GM21737 (cell line): ENCODE results near the gene CADM4.
"Not testable (repeated sequence)": the region's sequence is repeated elsewhere in the genome, so short reads cannot be mapped to it uniquely, and the experiment has no call there.

Experiments
- ATAC-seq: cut with Tn5 transposase; IDR thresholded peaks from one replicate; pipeline ENCODE4 v1.9.1; 2021; ENCODE audit warnings: mild to moderate bottlenecking, moderate library complexity; ENCODE audit not compliant: unreplicated experiment

Gene CADM4

GRCh38 chr19:43667126-43667875 is 27.7 kb upstream of the CADM4 start:
- no peak for ATAC-seq

- ATAC-seq, result no peak
Measured at GRCh38 chr19:43664018-43664417, 24.4 kb upstream of the CADM4 start.

- ATAC-seq, result no peak
Measured at GRCh38 chr19:43662487-43662886, 22.8 kb upstream of the CADM4 start.

- ATAC-seq, result no peak
Measured at GRCh38 chr19:43660971-43661360, 21.3 kb upstream of the CADM4 start.

- ATAC-seq, result no peak
Measured at GRCh38 chr19:43660301-43660970, 20.8 kb upstream of the CADM4 start.

DNA sequence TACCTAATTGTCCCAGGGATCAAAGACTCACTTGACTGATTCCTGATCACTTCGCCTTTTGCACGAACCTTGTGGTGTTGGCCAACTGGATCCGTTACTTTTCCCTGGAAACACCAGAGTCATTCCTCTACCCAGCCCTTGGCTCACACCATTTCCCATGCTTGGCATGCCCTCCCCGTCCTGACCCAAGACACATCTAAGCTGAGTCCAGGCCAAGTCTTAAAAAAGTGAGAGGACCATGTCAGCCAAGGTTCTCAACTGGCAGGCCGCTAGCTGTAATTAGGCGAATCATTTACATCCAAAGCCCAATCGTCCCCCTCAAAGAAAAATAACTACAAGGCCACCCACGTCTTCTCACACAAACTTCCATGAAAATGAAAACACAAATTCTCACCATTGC is 18.8 kb upstream of the CADM4 start:
- ATAC-seq, result no peak

- ATAC-seq, result no peak
Measured at GRCh38 chr19:43658001-43658400, 18.4 kb upstream of the CADM4 start.

DNA sequence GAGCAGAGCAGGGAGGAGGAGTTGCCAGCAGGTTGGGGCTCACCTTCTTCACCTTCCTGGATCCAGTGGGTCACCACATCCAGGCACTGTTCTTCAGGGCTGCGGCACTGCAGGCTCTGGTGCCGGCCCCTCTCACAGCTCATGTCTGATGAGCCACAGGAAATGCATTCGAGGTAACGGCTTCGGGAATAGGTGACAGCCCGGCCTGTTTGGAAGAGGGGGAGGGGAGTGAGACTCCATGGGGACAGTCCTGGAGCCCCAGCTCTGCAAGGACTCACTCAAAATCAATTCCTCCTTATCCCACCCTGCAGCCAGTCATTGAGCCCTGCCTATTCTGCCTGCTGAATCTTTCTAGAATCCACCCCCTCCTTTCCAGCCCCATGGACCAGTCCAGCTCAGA is 16.8 kb upstream of the CADM4 start:
- ATAC-seq, result no peak

DNA sequence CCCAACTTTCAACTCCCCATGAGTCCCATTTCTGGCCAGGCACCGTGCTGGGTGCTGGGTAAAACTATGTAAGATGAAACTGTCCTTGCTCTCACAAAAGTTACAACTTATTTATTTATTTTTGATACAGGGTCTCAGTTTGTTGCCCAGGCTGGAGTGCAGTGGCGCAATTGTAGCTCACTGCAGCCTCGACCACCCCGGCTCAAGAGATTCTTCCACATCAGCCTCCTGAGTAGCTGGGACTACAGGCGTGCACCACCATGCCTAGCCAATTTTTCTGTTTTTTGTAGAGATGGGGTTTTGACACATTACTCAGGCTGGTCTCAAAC is 12.9 kb upstream of the CADM4 start:
- no peak for ATAC-seq

DNA sequence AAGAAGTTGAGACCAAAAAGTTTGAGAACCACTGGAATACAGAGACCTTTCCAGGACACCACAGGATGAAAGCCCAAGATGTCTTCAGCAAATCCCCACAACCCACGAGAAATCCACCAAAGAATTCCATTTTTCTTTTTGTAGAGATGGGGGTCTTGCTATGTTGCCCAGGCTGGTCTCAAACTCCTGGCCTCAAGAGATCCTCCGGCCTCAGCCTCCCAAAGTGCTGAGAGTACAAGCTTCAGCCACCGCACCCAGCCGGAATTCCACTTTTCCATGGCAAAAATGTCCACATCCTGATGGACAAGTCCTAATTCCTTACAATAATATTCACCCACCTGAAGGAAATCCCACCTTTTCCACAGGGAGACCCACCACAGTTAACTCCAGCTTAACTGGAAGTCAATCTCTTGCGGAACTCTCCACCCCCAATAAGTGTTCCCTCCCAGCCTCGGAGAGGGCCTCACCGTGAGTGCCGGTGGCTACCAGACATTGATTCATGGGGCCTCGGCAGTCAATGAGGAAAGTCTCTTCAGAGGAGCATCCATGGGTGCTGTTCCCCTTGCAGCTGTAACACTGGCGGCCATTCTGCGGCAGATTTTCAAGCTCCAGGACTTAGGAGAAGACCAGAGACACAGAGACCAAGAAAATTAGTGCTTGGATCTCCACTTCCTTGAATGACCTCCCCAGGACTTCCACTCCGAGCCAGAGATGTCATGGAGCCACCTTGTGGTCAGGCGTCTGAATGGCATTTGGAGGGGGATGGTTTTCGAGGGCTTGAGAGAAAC is 12.3 kb upstream of the CADM4 start:
- ATAC-seq, result no peak

GRCh38 chr19:43650276-43650675 is 10.6 kb upstream of the CADM4 start:
- ATAC-seq, result not testable (repeated sequence)

DNA sequence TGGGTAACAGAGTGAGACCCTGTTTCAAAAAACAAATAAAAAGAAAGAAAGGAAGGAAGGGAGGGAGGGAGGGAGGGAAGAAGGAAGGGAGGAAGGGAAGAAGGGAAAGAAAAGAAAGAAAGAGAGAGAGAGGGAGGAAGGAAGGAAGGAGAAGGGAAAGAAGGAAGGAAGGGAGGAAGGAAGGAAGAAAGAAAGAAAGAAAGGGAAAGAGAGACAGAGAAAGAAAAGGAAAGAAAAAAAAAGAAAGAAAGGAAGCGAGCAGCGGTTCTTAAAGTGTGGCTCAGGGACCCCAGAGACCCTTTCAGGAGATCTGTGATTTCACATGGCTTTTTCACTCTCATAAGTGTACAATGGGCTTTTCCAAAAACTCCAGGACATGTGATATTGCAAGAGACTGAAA is 9.9 kb upstream of the CADM4 start:
- ATAC-seq, result no peak

DNA sequence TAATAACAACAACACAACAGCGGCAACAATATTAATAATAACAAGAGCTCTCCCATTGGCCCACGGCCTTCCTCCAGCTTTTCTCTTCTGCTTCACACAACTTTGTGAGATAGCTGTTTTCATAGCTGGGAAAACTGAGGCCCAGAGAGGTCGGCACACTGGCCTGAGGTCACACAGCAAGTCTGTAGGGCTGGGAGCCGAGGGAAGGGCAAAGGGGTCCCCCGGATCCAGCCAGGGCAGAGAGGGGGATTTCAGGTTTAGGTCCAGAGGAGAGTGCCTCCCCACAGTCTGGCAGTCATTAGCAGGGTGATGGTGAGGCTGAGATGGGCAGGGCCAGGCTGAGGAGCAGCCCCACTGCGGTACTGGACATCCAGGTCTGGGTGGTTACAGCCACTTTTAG is 9.0 kb upstream of the CADM4 start:
- ATAC-seq, result no peak

- ATAC-seq, result no peak
Measured at GRCh38 chr19:43644181-43644580, 4.5 kb upstream of the CADM4 start.

- no peak for ATAC-seq
Measured at GRCh38 chr19:43643326-43643725, 3.7 kb upstream of the CADM4 start.

DNA sequence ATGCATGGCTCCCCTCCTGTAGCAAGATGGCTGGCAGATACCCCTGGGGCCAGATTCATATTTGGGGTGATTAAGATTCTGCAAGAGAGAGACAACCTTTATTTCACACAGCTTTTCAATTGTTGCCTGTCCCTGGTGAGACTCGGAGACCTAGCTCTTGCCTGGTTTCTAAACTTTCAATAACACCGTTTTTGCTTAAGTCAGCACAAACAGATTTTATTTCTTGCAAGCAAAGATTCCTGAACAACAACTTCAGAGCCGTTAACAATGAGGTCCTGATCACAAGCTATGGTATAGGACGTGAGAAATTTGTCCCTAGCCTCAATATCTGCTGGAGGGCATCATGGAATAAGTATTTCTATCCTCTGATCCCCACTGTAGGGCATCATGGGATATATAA is 2.9 kb upstream of the CADM4 start:
- ATAC-seq, result no peak

- ATAC-seq, result no peak
Measured at GRCh38 chr19:43641333-43641732, 1.7 kb upstream of the CADM4 start.

DNA sequence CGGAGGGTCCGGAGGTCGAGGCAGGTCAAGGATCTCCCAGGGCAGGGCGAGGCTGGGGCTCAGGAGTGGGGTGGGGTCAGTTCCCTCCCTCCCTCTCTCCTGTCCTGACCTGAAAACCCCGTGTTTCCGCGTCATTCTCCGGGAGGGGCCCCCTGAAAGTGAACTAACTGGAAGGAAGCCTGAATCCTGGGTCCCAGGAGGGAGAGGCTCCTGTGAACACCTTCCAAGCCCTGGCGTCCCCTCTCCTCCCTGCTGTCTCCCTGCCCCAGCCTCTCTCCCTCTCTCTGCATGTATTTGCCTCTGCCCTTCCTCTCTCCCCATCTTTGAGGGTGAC is 741 bp upstream of the CADM4 start:
- no peak for ATAC-seq

DNA sequence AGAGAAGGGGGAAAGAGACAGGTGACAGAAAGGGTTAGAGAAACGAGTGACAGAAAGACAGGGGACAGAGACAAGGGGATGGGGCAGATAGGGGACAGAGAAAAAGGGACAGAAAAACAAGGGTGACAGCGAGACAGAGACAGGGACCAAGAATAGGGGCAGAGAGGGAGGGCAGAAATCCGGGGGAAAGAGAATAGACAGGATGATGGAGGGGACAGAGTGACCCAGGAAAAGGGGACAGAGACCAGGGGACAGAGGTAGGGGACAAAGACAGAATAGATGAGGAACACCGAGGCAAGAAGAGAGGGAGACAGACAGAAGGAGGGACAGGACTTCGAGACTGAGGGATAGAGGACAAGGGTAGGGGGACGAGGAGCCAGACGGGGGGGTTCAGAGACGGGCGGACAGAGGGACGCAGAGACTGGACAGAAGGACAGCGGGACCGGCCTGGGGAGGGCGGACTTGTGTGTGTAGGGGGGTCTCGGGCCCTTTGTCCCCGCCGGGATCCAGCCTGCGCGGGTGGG is 593 bp downstream of the CADM4 start:
- no peak for ATAC-seq

DNA sequence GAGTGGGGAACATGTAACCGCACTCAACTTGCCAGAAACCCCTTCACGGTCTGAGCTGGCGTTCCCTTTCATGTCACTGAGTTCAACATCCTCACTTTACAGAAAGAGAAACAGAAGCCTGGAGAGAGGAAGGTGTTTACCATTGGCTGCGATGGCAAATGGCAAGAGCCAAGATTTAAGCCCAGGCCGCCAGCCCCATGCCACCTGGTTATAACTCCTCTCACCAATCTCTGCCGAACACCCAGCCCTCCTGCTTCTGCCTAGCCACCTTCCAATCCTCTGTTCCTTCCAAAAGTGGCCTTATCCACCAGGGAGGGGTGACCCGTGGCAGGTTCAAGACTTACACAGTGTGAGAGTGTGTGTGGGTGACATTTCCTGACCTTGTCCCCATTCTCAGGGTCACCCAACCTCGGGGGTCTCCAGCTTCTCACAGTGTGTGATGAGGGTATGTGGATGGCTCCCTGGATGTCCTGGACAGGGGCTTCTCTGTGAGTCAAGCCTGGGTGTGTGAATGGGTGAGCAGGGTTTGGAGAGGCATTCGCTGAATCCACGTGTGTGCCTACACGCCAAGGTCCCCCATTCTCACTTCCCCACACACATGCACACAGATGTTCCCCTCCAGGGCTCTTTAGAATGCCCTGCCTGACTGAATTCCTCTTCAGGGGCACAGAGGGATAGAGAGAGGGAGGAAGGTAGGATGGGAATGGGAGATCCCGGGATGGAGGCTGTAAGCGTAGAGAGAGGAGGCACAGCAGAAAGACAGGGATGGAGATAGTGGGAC is 1.2 kb downstream of the CADM4 start:
- ATAC-seq, result no peak

GRCh38 chr19:43636121-43636683 is 3.4 kb downstream of the CADM4 start:
- ATAC-seq, result no peak
